GM18508 (cell line): ENCODE measurements around the gene CCDC57.

Source experiments
- ATAC-seq: cut with Tn5 transposase; IDR thresholded peaks from one replicate; pipeline ENCODE4 v1.9.1; 2021; ENCODE audit warnings: moderate number of reproducible peaks; ENCODE audit not compliant: insufficient read depth, unreplicated experiment

CCDC57 gene

GRCh38 chr17:82113422-82113821 is 99.2 kb downstream of the CCDC57 start:
- no peak for ATAC-seq

GRCh38 chr17:82112914-82113311 is 99.7 kb downstream of the CCDC57 start:
- no peak for ATAC-seq

GRCh38 chr17:82112181-82112913 is 100.3 kb downstream of the CCDC57 start:
- no peak for ATAC-seq

GRCh38 chr17:82110298-82110697 is 102.3 kb downstream of the CCDC57 start:
- no peak for ATAC-seq

- no peak for ATAC-seq
Measured at GRCh38 chr17:82108961-82109475, 103.6 kb downstream of the CCDC57 start.

- no peak for ATAC-seq
Measured at GRCh38 chr17:82108496-82108945, 104.1 kb downstream of the CCDC57 start.

- ATAC-seq, result no peak
Measured at GRCh38 chr17:82108038-82108437, 104.6 kb downstream of the CCDC57 start.

GRCh38 chr17:82107341-82107860 is 105.2 kb downstream of the CCDC57 start:
- ATAC-seq, result no peak

- no peak for ATAC-seq
Measured at GRCh38 chr17:82106688-82107305, 105.8 kb downstream of the CCDC57 start.

- peak; percentile 60 for ATAC-seq
Measured at GRCh38 chr17:82105882-82106687, 106.6 kb downstream of the CCDC57 start.

- ATAC-seq, result no peak
Measured at GRCh38 chr17:82105417-82105881, 107.2 kb downstream of the CCDC57 start.

- no peak for ATAC-seq
Measured at GRCh38 chr17:82104797-82105416, 107.7 kb downstream of the CCDC57 start.

- no peak for ATAC-seq
Measured at GRCh38 chr17:82103553-82104451, 108.8 kb downstream of the CCDC57 start.

- no peak for ATAC-seq
Measured at GRCh38 chr17:82101767-82102679, 110.6 kb downstream of the CCDC57 start.

- ATAC-seq, result no peak
Measured at GRCh38 chr17:82101301-82101715, 111.3 kb downstream of the CCDC57 start.

GRCh38 chr17:82100502-82101298 is 111.9 kb downstream of the CCDC57 start:
- no peak for ATAC-seq
